Measurements from ENCODE around the gene ATG4A.

The ATG4A gene

GRCh38 chrX:108121291-108121690 lies 29.7 kb downstream of the ATG4A start:
- no peaks in the 10 kb centered on the region for H3K36me3 ChIP-seq (ENCODE audit: control insufficient read depth, insufficient read depth, low read length)
- no peak overlapping the region for H3K9ac ChIP-seq (ENCODE audit: low read length)
- H3K9me3 ChIP-seq (ENCODE audit: control insufficient read depth, insufficient read depth, low read depth, low read length): no peaks in the 10 kb centered on the region
- no peak overlapping the region for H3K4me3 ChIP-seq (ENCODE audit: low read depth, low read length)
- H3K4me1 ChIP-seq (ENCODE audit: control insufficient read depth, insufficient read depth, low read length): peaks cover 21% of the 10 kb centered on the region
- no peak overlapping the region for H3K27ac ChIP-seq (ENCODE audit: low read depth, low read length)
- no peaks in the 10 kb centered on the region; the same call in 1 of the 2 replicates for H3K27me3 ChIP-seq (ENCODE audit: control insufficient read depth, insufficient read depth, low read length)

- H3K4me1 ChIP-seq (ENCODE audit: control insufficient read depth, insufficient read depth, low read length): peaks cover 34% of the 10 kb centered on the region
- H3K4me3 ChIP-seq (ENCODE audit: low read depth, low read length): no peak overlapping the region
- H3K36me3 ChIP-seq (ENCODE audit: control insufficient read depth, insufficient read depth, low read length): no peaks in the 10 kb centered on the region
- peak overlapping the region; percentile 29 for H3K27ac ChIP-seq (ENCODE audit: low read depth, low read length)
- no peaks in the 10 kb centered on the region; the same call in 1 of the 2 replicates for H3K27me3 ChIP-seq (ENCODE audit: control insufficient read depth, insufficient read depth, low read length)
- H3K9ac ChIP-seq (ENCODE audit: low read length): no peak overlapping the region
- H3K9me3 ChIP-seq (ENCODE audit: control insufficient read depth, insufficient read depth, low read depth, low read length): no peaks in the 10 kb centered on the region
Observed at GRCh38 chrX:108122748-108123147, 31.2 kb downstream of the ATG4A start.

- Histone ChIP-seq H3K4me1 (ENCODE audit: control insufficient read depth, insufficient read depth, low read length) (peaks cover 34% of the 10 kb centered on the region), H3K4me3 (ENCODE audit: low read depth, low read length) (no peak overlapping the region), H3K9me3 (ENCODE audit: control insufficient read depth, insufficient read depth, low read depth, low read length) (no peaks in the 10 kb centered on the region), H3K9ac (ENCODE audit: low read length) (no peak overlapping the region), H3K36me3 (ENCODE audit: control insufficient read depth, insufficient read depth, low read length) (no peaks in the 10 kb centered on the region), H3K27ac (ENCODE audit: low read depth, low read length) (no peak overlapping the region), H3K27me3 (ENCODE audit: control insufficient read depth, insufficient read depth, low read length) (no peaks in the 10 kb centered on the region; the same call in 1 of the 2 replicates)
Observed at GRCh38 chrX:108123591-108124366, 32.2 kb downstream of the ATG4A start.

GRCh38 chrX:108126661-108127060 lies 35.1 kb downstream of the ATG4A start:
- Histone ChIP-seq H3K27ac (ENCODE audit: low read depth, low read length) (peak overlapping the region; percentile 80), H3K36me3 (ENCODE audit: control insufficient read depth, insufficient read depth, low read length) (no peaks in the 10 kb centered on the region), H3K9me3 (ENCODE audit: control insufficient read depth, insufficient read depth, low read depth, low read length) (no peaks in the 10 kb centered on the region), H3K9ac (ENCODE audit: low read length) (peak overlapping the region; percentile 6), H3K27me3 (ENCODE audit: control insufficient read depth, insufficient read depth, low read length) (no peaks in the 10 kb centered on the region; the same call in 1 of the 2 replicates), H3K4me1 (ENCODE audit: control insufficient read depth, insufficient read depth, low read length) (peaks cover 25% of the 10 kb centered on the region), H3K4me3 (ENCODE audit: low read depth, low read length) (peak overlapping the region; percentile 17; the same call in 1 of the 2 replicates)

GRCh38 chrX:108127152-108127551 lies 35.6 kb downstream of the ATG4A start:
- no peaks in the 10 kb centered on the region; the same call in 1 of the 2 replicates for H3K27me3 ChIP-seq (ENCODE audit: control insufficient read depth, insufficient read depth, low read length)
- no peaks in the 10 kb centered on the region for H3K9me3 ChIP-seq (ENCODE audit: control insufficient read depth, insufficient read depth, low read depth, low read length)
- H3K4me3 ChIP-seq (ENCODE audit: low read depth, low read length): no peak overlapping the region
- no peaks in the 10 kb centered on the region for H3K36me3 ChIP-seq (ENCODE audit: control insufficient read depth, insufficient read depth, low read length)
- H3K27ac ChIP-seq (ENCODE audit: low read depth, low read length): peak overlapping the region; percentile 80
- H3K4me1 ChIP-seq (ENCODE audit: control insufficient read depth, insufficient read depth, low read length): peaks cover 24% of the 10 kb centered on the region
- no peak overlapping the region for H3K9ac ChIP-seq (ENCODE audit: low read length)

- no peak overlapping the region for H3K4me3 ChIP-seq (ENCODE audit: low read depth, low read length)
- no peak overlapping the region for H3K9ac ChIP-seq (ENCODE audit: low read length)
- no peaks in the 10 kb centered on the region for H3K9me3 ChIP-seq (ENCODE audit: control insufficient read depth, insufficient read depth, low read depth, low read length)
- peaks cover 17% of the 10 kb centered on the region for H3K4me1 ChIP-seq (ENCODE audit: control insufficient read depth, insufficient read depth, low read length)
- no peaks in the 10 kb centered on the region for H3K27me3 ChIP-seq (ENCODE audit: control insufficient read depth, insufficient read depth, low read length)
- no peak overlapping the region for H3K27ac ChIP-seq (ENCODE audit: low read depth, low read length)
- no peaks in the 10 kb centered on the region for H3K36me3 ChIP-seq (ENCODE audit: control insufficient read depth, insufficient read depth, low read length)
Observed at GRCh38 chrX:108130889-108131288, 39.3 kb downstream of the ATG4A start.

- H3K4me3 ChIP-seq (ENCODE audit: low read depth, low read length): no peak overlapping the region
- H3K36me3 ChIP-seq (ENCODE audit: control insufficient read depth, insufficient read depth, low read length): no peaks in the 10 kb centered on the region
- no peaks in the 10 kb centered on the region for H3K27me3 ChIP-seq (ENCODE audit: control insufficient read depth, insufficient read depth, low read length)
- no peak overlapping the region for H3K9ac ChIP-seq (ENCODE audit: low read length)
- no peak overlapping the region for H3K27ac ChIP-seq (ENCODE audit: low read depth, low read length)
- H3K9me3 ChIP-seq (ENCODE audit: control insufficient read depth, insufficient read depth, low read depth, low read length): no peaks in the 10 kb centered on the region
- H3K4me1 ChIP-seq (ENCODE audit: control insufficient read depth, insufficient read depth, low read length): peaks cover 11% of the 10 kb centered on the region
Observed at GRCh38 chrX:108131471-108131870, 39.9 kb downstream of the ATG4A start.

GRCh38 chrX:108132034-108132433 lies 40.5 kb downstream of the ATG4A start:
- Histone ChIP-seq H3K4me3 (ENCODE audit: low read depth, low read length) (no peak overlapping the region), H3K9me3 (ENCODE audit: control insufficient read depth, insufficient read depth, low read depth, low read length) (no peaks in the 10 kb centered on the region), H3K9ac (ENCODE audit: low read length) (no peak overlapping the region), H3K36me3 (ENCODE audit: control insufficient read depth, insufficient read depth, low read length) (no peaks in the 10 kb centered on the region), H3K4me1 (ENCODE audit: control insufficient read depth, insufficient read depth, low read length) (peaks cover 6% of the 10 kb centered on the region), H3K27me3 (ENCODE audit: control insufficient read depth, insufficient read depth, low read length) (no peaks in the 10 kb centered on the region), H3K27ac (ENCODE audit: low read depth, low read length) (no peak overlapping the region)

GRCh38 chrX:108132876-108133275 lies 41.3 kb downstream of the ATG4A start:
- Histone ChIP-seq H3K9me3 (ENCODE audit: control insufficient read depth, insufficient read depth, low read depth, low read length) (no peaks in the 10 kb centered on the region), H3K27ac (ENCODE audit: low read depth, low read length) (no peak overlapping the region), H3K27me3 (ENCODE audit: control insufficient read depth, insufficient read depth, low read length) (no peaks in the 10 kb centered on the region), H3K9ac (ENCODE audit: low read length) (no peak overlapping the region), H3K36me3 (ENCODE audit: control insufficient read depth, insufficient read depth, low read length) (no peaks in the 10 kb centered on the region), H3K4me3 (ENCODE audit: low read depth, low read length) (no peak overlapping the region), H3K4me1 (ENCODE audit: control insufficient read depth, insufficient read depth, low read length) (no peaks in the 10 kb centered on the region; the same call in 1 of the 2 replicates)

- peaks cover 3% of the 10 kb centered on the region; the same call in 1 of the 2 replicates for H3K27me3 ChIP-seq (ENCODE audit: control insufficient read depth, insufficient read depth, low read length)
- no peaks in the 10 kb centered on the region for H3K9me3 ChIP-seq (ENCODE audit: control insufficient read depth, insufficient read depth, low read depth, low read length)
- no peaks in the 10 kb centered on the region for H3K36me3 ChIP-seq (ENCODE audit: control insufficient read depth, insufficient read depth, low read length)
- no peak overlapping the region for H3K27ac ChIP-seq (ENCODE audit: low read depth, low read length)
- no peak overlapping the region for H3K9ac ChIP-seq (ENCODE audit: low read length)
- no peak overlapping the region for H3K4me3 ChIP-seq (ENCODE audit: low read depth, low read length)
- no peaks in the 10 kb centered on the region; the same call in 1 of the 2 replicates for H3K4me1 ChIP-seq (ENCODE audit: control insufficient read depth, insufficient read depth, low read length)
Observed at GRCh38 chrX:108134724-108135123, 43.1 kb downstream of the ATG4A start.

- peaks cover 3% of the 10 kb centered on the region; the same call in 1 of the 2 replicates for H3K27me3 ChIP-seq (ENCODE audit: control insufficient read depth, insufficient read depth, low read length)
- no peaks in the 10 kb centered on the region for H3K36me3 ChIP-seq (ENCODE audit: control insufficient read depth, insufficient read depth, low read length)
- no peaks in the 10 kb centered on the region for H3K4me1 ChIP-seq (ENCODE audit: control insufficient read depth, insufficient read depth, low read length)
- no peak overlapping the region for H3K27ac ChIP-seq (ENCODE audit: low read depth, low read length)
- H3K9ac ChIP-seq (ENCODE audit: low read length): no peak overlapping the region
- H3K4me3 ChIP-seq (ENCODE audit: low read depth, low read length): no peak overlapping the region
- no peaks in the 10 kb centered on the region for H3K9me3 ChIP-seq (ENCODE audit: control insufficient read depth, insufficient read depth, low read depth, low read length)
Observed at GRCh38 chrX:108138814-108139702, 47.5 kb downstream of the ATG4A start.
